Mucosa of rectum (tissue), 2 donors: ENCODE data around the gene PARN.
"Not testable (repeated sequence)": the region's sequence is repeated elsewhere in the genome, so short reads cannot be mapped to it uniquely, and the experiment has no call there.

ENCODE experiments used
- H3K27ac ChIP-seq, 2 donors: one replicate each; pipeline ENCODE4 v1.7.0; 2013; ENCODE audit warnings: inconsistent platforms in 2 of 2, low read depth in 2 of 2, low read length in 2 of 2
- H3K27me3 ChIP-seq, 2 donors: one replicate each; pipeline ENCODE4 v1.7.0; 2013; ENCODE audit warnings: low read length in 2 of 2; ENCODE audit not compliant: control insufficient read depth in 2 of 2, insufficient read depth in 2 of 2
- H3K36me3 ChIP-seq, 2 donors: one replicate each; pipeline ENCODE4 v1.7.0; 2013; ENCODE audit warnings: low read length in 2 of 2; ENCODE audit not compliant: control insufficient read depth in 2 of 2, insufficient read depth in 2 of 2
- H3K4me1 ChIP-seq, 2 donors: one replicate each; pipeline ENCODE4 v1.7.0; 2013; ENCODE audit warnings: low read length in 2 of 2, mild to moderate bottlenecking in 1 of 2; ENCODE audit not compliant: control insufficient read depth in 2 of 2, insufficient read depth in 2 of 2
- H3K4me3 ChIP-seq, 2 donors: one replicate each; pipeline ENCODE4 v1.7.0; 2013; ENCODE audit warnings: low read length in 2 of 2
- H3K9ac ChIP-seq, 2 donors: one replicate each; pipeline ENCODE4 v1.7.0; 2013; ENCODE audit warnings: low read length in 2 of 2, low read depth in 1 of 2, mild to moderate bottlenecking in 1 of 2
- H3K9me3 ChIP-seq, 2 donors: one replicate each; pipeline ENCODE4 v1.7.0; 2013; ENCODE audit warnings: low read length in 2 of 2; ENCODE audit not compliant: control insufficient read depth in 2 of 2
- donor health status: healthy.
- donor health status: Normal muscosa, but diverticular disease.

Gene PARN

DNA sequence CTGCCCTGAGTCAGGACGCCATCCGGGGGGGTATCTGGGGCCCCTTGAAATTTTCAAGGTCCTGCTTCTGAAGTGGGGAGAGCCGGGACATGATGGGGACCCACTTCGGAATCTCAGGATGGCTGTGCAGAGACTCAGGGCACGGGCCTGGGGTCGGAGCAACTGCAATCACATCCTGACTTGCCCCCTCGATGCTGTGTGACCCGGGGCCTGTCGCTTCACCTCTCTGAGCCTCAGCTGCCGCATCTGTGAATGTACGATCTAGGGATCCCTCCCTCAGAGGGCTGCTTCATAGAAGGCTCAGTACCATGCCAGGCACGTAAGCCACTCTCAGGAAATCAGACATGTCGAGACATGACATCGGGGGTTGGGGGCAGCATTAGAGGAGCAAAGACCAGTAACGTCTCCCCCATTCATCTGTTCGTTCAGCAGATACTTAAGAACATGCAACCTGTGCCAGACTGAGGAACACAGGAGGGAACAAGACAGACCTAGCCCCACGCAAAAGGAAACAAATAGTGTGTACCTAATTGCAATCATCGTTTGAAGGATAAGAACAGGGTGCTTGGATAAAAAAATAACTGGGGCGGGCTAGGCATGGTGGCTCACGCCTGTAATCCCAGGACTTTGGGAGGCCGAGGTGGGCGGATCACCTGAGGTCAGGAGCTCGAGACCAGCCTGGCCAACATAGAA lies 229.6 kb downstream of the PARN start:
- H3K27ac ChIP-seq = no peak overlapping the region
- no peaks in the 10 kb centered on the region for H3K36me3 ChIP-seq
- no peaks in the 10 kb centered on the region for H3K27me3 ChIP-seq
- H3K9ac ChIP-seq = no peak overlapping the region
- H3K9me3 ChIP-seq = no peaks in the 10 kb centered on the region
- H3K4me1 ChIP-seq = peaks cover 0 to 2% of the 10 kb centered on the region in 2 donors
- no peak overlapping the region for H3K4me3 ChIP-seq

DNA sequence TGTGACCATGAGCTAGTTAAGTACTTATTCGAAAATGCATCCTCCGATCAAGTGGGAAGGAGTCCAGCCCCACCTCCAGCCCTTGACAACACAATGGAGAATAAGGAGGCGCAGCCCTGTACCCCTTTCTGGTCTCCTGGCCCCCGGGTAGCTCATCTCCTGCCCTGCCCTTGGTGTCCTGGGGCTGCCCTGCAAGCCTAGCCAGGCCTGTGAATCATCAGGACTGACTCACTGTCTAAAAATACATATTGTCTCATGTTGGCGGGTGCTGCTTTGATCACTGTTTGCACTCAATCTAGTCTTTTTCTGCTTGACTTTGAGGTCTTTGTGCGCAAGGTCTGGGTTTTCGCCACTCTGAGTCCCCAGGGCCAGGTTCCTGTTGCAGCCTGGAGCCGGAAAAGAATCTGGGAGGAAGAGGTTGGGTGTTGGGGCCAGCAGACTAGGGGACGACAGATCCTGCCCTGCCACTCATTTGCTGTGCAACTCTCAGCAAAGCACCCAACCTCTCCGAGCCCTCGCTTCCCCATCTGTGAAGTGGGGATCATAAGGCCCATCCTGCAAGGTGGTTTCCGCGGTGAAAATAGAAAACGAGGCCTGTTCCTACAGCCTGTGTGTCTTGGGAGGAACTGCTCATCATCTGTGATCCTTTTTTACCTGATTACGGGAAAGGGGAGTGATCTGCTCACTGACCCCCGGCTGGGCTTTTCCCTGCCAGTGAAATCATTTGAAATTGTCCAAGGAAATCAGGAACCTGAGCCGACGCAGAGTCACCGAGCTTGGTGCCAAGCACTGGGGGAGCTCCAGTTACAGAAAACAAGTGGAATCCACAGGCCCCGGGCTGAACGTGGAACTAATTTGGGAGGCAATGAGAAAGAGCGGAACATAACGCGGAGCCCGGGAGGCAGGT lies 230.4 kb downstream of the PARN start:
- Histone ChIP-seq H3K27ac (no peak overlapping the region), H3K4me3 (no peak overlapping the region), H3K9ac (no peak overlapping the region)

DNA sequence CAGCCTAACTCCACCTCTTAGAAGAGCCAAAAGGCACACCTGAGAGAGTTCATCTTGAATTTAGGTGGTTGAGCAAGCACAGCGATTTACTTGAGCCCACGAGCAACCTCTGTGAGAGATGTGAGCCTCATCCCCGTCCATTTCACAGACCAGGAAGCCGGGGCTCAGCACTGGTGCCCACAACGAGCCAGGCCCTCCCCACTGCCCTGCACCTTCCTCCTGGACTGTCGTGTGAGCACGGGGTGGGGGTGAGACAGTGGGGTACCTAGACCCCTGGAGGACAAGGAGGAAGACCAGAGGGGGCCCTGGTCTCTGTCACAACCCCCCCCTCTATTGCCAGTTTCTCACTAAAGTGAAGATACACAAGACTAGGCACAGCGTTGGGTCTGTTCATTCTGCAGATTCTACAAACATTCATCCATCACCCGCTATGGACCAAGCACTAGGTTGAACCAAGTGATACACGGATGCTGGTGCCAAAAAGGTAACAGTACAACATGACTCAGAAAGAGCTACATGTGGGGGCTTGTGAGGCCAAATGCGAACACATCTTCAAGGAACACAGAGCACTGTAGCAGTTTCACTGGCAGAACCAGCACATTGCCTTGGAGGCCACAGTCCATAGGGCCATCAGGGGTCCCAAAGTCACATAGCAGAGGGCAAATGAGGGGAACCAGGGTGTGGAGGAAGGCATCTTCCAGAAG lies 231.9 kb downstream of the PARN start:
- Histone ChIP-seq H3K9ac (no peak overlapping the region), H3K4me3 (no peak overlapping the region), H3K4me1 (peaks cover 0 to 2% of the 10 kb centered on the region in 2 donors), H3K27me3 (no peaks in the 10 kb centered on the region), H3K36me3 (no peaks in the 10 kb centered on the region), H3K27ac (no peak overlapping the region), H3K9me3 (no peaks in the 10 kb centered on the region)

More for the DNA sequence above, 230.4 kb downstream of the PARN start:
- no peaks in the 10 kb centered on the region for H3K27me3 ChIP-seq
- no peaks in the 10 kb centered on the region for H3K9me3 ChIP-seq
- peaks cover 0 to 2% of the 10 kb centered on the region in 2 donors for H3K4me1 ChIP-seq
- no peaks in the 10 kb centered on the region for H3K36me3 ChIP-seq

DNA sequence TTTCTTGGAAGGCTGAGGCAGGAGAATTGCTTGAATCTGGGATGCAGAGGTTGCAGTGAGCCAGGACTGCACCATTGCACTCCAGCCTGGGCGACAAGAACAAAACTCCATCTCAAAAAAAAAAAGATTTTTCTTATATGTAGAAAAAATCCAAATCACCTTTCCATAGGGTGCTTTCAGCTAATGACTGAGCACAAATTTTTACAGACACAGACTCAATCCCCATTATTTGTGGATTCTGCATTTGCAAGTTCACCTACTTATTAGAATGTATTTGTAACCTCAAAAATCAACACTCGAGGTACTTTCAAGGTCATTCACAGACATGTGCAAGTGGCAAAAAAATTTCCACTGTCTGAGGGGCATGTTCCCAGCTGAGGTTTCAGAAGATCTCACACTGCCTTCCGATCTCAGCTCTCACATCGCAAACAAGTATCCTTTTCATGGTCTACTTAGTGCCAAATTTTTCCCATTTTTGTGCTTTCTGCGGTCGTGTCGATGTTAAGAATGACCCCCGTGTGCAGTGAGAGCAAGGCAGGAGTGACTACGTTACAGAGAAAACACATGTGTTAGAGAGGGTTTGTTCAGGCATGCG lies 234.3 kb downstream of the PARN start:
- not testable (repeated sequence) for H3K36me3 ChIP-seq, H3K9me3 ChIP-seq

DNA sequence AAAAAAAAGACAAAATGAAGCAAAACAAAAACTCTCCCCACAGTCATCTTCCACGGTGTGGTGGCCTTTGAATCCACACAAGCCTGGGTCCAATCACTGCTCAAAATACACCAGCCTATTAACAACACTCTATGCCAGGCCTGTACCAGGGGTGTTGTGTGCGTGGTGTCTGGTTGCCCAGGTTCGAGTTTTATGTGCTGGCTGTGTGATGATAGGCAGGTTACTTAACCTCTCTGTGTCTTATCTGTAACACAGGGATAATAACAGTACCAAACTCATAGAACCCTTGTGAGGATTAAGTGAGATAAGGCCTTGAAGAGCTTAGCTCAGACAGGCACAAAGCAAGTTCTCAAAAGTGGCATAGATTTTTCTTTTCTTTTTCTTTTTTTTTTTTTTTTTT lies 235.2 kb downstream of the PARN start:
- no peak overlapping the region for H3K4me3 ChIP-seq
- no peak overlapping the region for H3K27ac ChIP-seq
- H3K9me3 ChIP-seq = no peaks in the 10 kb centered on the region
- H3K36me3 ChIP-seq = no peaks in the 10 kb centered on the region
- H3K9ac ChIP-seq = no peak overlapping the region
- peaks cover 0 to 2% of the 10 kb centered on the region in 2 donors for H3K4me1 ChIP-seq
- H3K27me3 ChIP-seq = no peaks in the 10 kb centered on the region

More for the DNA sequence above, 234.3 kb downstream of the PARN start:
- not testable (repeated sequence) for H3K4me3 ChIP-seq, H3K4me1 ChIP-seq, H3K27ac ChIP-seq, H3K9ac ChIP-seq, H3K27me3 ChIP-seq

DNA sequence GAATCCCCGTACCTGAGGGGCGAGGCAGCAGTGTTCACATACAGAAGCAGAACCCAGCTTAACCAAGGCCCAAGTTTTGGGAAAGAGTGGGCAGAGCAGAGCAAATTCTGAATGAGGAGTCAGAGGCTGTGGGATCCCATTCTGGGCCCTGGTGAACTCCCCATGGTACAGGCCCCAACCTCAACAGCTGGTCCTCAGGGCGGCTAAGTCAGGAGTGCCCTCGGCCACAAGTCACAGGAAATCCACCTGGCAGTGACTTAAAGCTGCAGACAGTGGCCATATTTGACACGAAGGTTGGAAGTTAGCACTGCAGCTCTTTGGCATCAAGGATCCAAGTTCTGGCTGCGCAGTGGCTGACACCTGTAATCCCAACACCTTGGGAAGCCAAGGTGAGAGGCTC lies 237.1 kb downstream of the PARN start:
- Histone ChIP-seq H3K27me3 (no peaks in the 10 kb centered on the region), H3K9ac (no peak overlapping the region), H3K4me3 (no peak overlapping the region), H3K36me3 (no peaks in the 10 kb centered on the region), H3K4me1 (no peaks in the 10 kb centered on the region), H3K27ac (no peak overlapping the region), H3K9me3 (no peaks in the 10 kb centered on the region)

DNA sequence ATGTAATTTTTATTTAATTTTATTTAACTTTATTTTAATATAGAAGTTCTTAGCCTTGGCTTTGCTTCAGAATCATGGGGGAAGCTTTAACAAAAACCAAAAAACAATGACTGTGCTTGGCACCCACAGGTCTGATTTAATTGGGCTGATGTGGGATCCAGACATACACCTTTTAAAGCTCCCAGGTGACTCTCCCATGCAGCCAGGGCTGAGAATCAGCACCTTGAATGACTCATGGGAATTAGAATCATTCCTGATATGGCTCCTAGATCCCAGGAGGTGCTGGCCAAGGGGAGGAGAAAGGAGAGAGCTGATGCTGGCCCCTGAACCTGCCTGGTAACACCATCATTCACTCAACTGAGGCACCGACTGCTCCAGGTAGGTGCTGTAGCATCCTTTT lies 240.7 kb downstream of the PARN start:
- Histone ChIP-seq H3K27me3 (no peaks in the 10 kb centered on the region), H3K4me3 (no peak overlapping the region), H3K9me3 (no peaks in the 10 kb centered on the region), H3K36me3 (no peaks in the 10 kb centered on the region), H3K4me1 (no peaks in the 10 kb centered on the region), H3K9ac (no peak overlapping the region), H3K27ac (no peak overlapping the region)

DNA sequence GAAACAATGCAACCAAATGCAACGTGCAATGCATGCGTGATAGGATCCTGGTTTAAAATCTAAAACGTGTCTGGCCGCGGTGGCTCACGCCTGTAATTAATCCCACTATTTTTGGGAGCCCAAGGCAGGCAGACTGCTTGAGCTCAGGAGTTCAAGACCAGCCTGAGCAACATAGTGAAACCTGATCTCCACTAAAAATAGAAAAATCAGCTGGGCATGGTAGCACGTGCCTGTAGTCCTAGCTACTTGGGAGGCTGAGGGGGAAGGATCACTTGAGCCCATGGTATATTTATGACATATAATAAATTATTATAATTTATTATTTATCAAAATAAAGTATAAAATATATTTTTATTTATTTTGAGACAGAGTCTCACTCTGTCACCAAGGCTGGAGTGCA lies 241.8 kb downstream of the PARN start:
- Histone ChIP-seq H3K4me3 (no peak overlapping the region), H3K36me3 (no peaks in the 10 kb centered on the region), H3K9me3 (no peaks in the 10 kb centered on the region), H3K9ac (no peak overlapping the region), H3K4me1 (no peaks in the 10 kb centered on the region), H3K27me3 (no peaks in the 10 kb centered on the region), H3K27ac (no peak overlapping the region)

DNA sequence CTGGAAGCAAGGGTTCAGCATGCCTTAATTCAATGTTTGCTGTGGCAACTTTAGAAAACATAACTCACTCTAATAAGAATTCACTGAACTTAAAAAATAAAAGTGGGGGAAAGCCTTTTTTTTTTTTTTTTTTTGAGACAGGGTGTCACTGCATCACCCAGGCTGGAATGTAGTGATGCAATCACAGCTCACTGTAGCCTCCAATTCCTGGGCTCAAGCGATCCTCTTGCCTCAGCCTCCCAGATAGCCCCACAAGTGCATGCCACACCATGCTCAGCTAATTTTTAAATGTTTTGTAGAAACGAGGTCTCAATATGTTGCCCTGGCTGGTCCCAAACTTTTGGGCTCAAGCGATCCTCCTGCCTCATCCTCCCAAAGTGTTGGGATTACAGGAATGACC lies 243.9 kb downstream of the PARN start:
- no peaks in the 10 kb centered on the region for H3K36me3 ChIP-seq
- H3K9me3 ChIP-seq = no peaks in the 10 kb centered on the region
- H3K4me1 ChIP-seq = no peaks in the 10 kb centered on the region
- no peak overlapping the region for H3K9ac ChIP-seq
- no peak overlapping the region for H3K4me3 ChIP-seq
- no peaks in the 10 kb centered on the region for H3K27me3 ChIP-seq
- no peak overlapping the region for H3K27ac ChIP-seq
